WTC11 (cell line): ENCODE results near the gene CRADD. TPM values are rescaled to one million over a fixed set of nuclear protein-coding genes. Genes with fewer than 3 reads are reported as not detected.
A peak's percentile ranks its signal among the peaks of the same experiment; 100 is the strongest.
"Not testable (repeated sequence)": the region's sequence is repeated elsewhere in the genome, so short reads cannot be mapped to it uniquely, and the experiment has no call there.

ENCODE experiments used
- ATAC-seq: fragments of 200-7000 bp; cut with Tn5 transposase; 2 replicates; pipeline ENCODE4 v1.10.0; 2021; ENCODE audit warnings: mild to moderate bottlenecking, moderate library complexity
- CTCF ChIA-PET: fragments of 300-600 bp; sonication (Branson Sonifier 250); formaldehyde crosslinking; loops from one replicate; lab custom pipeline; 2021; ENCODE audit warnings: antibody characterized with exemption; lab: Charles Lee
- POLR2A ChIA-PET: fragments of 350-600 bp; sonication (Branson Sonifier 250); formaldehyde crosslinking; loops from one replicate; lab custom pipeline; 2021; ENCODE audit warnings: antibody characterized with exemption; lab: Charles Lee
- DNase-seq: peaks from one replicate; pipeline ENCODE4 v3.0.0; 2021; ENCODE audit warnings: low spot score
- H3K27ac Mint-ChIP-seq: 2 replicates; pipeline ENCODE4 v1.8.0; 2021; ENCODE audit warnings: mixed read lengths
- H3K27me3 Mint-ChIP-seq: 2 replicates; pipeline ENCODE4 v1.8.0; 2021; ENCODE audit warnings: low read depth, mild to moderate bottlenecking, moderate library complexity, mixed read lengths
- H3K36me3 Mint-ChIP-seq: 2 replicates; pipeline ENCODE4 v1.8.0; 2021; ENCODE audit warnings: mixed read lengths
- H3K4me1 Mint-ChIP-seq: 2 replicates; pipeline ENCODE4 v1.8.0; 2022; ENCODE audit warnings: mixed read lengths
- H3K4me3 Mint-ChIP-seq: 2 replicates; pipeline ENCODE4 v1.8.0; 2021; ENCODE audit warnings: mild to moderate bottlenecking, moderate library complexity, mixed read lengths
- H3K9me3 Mint-ChIP-seq: 2 replicates; pipeline ENCODE4 v1.8.0; 2021; ENCODE audit warnings: mixed read lengths
- CBFB ChIP-seq: sonication (generic); formaldehyde crosslinking; IDR thresholded peaks from 2 replicates; pipeline ENCODE4 v1.8.1; 2022; ENCODE audit warnings: mild to moderate bottlenecking, low read depth, missing genetic modification reagents
- FOXJ3 ChIP-seq: sonication (generic); formaldehyde crosslinking; IDR thresholded peaks from 2 replicates; pipeline ENCODE4 v1.9.0; 2021; ENCODE audit warnings: missing genetic modification reagents, mild to moderate bottlenecking, borderline replicate concordance
- NFE2L1 ChIP-seq: sonication (generic); formaldehyde crosslinking; IDR thresholded peaks from 2 replicates; pipeline ENCODE4 v1.8.1; 2023; ENCODE audit warnings: missing genetic modification reagents
- RORB ChIP-seq: fragments of 250-450 bp; sonication (Bioruptor Pico); IDR thresholded peaks from 2 replicates; pipeline ENCODE4 v1.9.0; 2021; ENCODE audit warnings: mild to moderate bottlenecking
- SMAD3 ChIP-seq: sonication (generic); formaldehyde crosslinking; IDR thresholded peaks from 2 replicates; pipeline ENCODE4 v1.8.0; 2022; ENCODE audit warnings: missing genetic modification reagents, mild to moderate bottlenecking, borderline replicate concordance
- TCF7 ChIP-seq: sonication (generic); formaldehyde crosslinking; IDR thresholded peaks from 2 replicates; pipeline ENCODE4 v1.8.0; 2022; ENCODE audit warnings: mild to moderate bottlenecking, low read depth, missing genetic modification reagents, moderate library complexity
- TEAD1 ChIP-seq: sonication (generic); formaldehyde crosslinking; IDR thresholded peaks from 2 replicates; pipeline ENCODE4 v1.8.0; 2022; ENCODE audit warnings: mild to moderate bottlenecking, missing genetic modification reagents
- ZNF121 ChIP-seq: sonication (generic); formaldehyde crosslinking; IDR thresholded peaks from 2 replicates; pipeline ENCODE4 v1.8.0; 2023; ENCODE audit warnings: missing genetic modification reagents
- total RNA-seq: library from RNA; stranded (reverse); gene quantifications from 3 replicates; pipeline ENCODE4 v1.2.3, GENCODE V29; 2021
- TF ChIP-seq, protein P1 (sequence below): sonication (generic); formaldehyde crosslinking; IDR thresholded peaks from 2 replicates; pipeline ENCODE4 v1.8.0; 2022; ENCODE audit warnings: mild to moderate bottlenecking, missing genetic modification reagents
- TF ChIP-seq, protein P2 (sequence below): sonication (generic); formaldehyde crosslinking; IDR thresholded peaks from 2 replicates; pipeline ENCODE4 v1.8.1; 2023; ENCODE audit warnings: mild to moderate bottlenecking, missing genetic modification reagents
- TF ChIP-seq, protein P3 (sequence below): fragments of 250-450 bp; sonication (Bioruptor Pico); conservative IDR thresholded peaks from 2 replicates; pipeline ENCODE4 v1.9.0; 2021; ENCODE audit warnings: mild to moderate bottlenecking
- TF ChIP-seq, protein P4 (sequence below): sonication (generic); formaldehyde crosslinking; IDR thresholded peaks from 2 replicates; pipeline ENCODE4 v1.8.0; 2023; ENCODE audit warnings: missing genetic modification reagents

The CRADD gene
- total RNA-seq, 1 experiment from 2014 or later = 11.6 TPM

DNA sequence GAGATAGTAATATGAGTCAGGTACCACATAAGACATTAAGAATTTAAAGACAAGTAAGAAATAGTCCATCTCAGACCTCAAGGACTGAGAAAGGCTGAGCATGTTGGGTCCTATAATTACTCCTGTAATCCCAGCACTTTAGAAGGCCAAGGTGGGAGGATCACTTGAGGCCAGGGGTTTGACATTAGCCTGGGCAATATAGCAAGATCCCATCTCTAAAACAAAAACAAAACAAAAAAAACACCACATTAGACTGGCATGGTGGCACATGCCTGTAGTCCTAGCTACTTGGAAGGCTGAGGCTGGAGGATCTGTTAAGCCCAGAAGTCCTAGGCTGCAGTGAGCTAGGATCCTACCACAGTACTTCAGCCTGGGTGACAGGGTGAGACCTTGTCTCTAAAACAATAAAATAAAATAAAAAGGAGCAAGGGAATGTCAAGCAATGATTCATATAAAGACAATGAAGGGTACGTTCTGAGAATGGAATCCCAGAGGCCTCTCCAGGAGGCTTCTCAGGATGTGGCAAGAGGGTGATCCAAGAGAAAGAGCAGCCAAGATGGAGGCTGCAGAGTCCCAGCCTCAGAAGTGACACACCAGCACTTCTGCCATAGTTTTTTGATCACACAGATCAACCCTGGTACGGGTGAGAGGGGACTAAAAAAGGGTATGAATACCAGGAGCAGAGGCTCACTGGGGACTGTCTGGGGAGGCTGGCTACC lies 206.4 kb downstream of the CRADD start:
- Mint-ChIP-seq H3K4me3 (no peak overlapping the region), H3K9me3 (no peaks in the 10 kb centered on the region), H3K27ac (no peak overlapping the region), H3K27me3 (no peaks in the 10 kb centered on the region), H3K36me3 (no peaks in the 10 kb centered on the region), H3K4me1 (peaks cover 16% of the 10 kb centered on the region)
- ATAC-seq (no peak), DNase-seq (no peak)
- TF ChIP-seq, protein P1, sequence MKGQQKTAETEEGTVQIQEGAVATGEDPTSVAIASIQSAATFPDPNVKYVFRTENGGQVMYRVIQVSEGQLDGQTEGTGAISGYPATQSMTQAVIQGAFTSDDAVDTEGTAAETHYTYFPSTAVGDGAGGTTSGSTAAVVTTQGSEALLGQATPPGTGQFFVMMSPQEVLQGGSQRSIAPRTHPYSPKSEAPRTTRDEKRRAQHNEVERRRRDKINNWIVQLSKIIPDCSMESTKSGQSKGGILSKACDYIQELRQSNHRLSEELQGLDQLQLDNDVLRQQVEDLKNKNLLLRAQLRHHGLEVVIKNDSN (CRISPR knock-in tag) = no peak
- no peak for TF ChIP-seq RORB (CRISPR knock-in tag)
- no peak for TF ChIP-seq CBFB (CRISPR knock-in tag)
- TF ChIP-seq, protein P2, sequence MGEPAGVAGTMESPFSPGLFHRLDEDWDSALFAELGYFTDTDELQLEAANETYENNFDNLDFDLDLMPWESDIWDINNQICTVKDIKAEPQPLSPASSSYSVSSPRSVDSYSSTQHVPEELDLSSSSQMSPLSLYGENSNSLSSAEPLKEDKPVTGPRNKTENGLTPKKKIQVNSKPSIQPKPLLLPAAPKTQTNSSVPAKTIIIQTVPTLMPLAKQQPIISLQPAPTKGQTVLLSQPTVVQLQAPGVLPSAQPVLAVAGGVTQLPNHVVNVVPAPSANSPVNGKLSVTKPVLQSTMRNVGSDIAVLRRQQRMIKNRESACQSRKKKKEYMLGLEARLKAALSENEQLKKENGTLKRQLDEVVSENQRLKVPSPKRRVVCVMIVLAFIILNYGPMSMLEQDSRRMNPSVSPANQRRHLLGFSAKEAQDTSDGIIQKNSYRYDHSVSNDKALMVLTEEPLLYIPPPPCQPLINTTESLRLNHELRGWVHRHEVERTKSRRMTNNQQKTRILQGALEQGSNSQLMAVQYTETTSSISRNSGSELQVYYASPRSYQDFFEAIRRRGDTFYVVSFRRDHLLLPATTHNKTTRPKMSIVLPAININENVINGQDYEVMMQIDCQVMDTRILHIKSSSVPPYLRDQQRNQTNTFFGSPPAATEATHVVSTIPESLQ (CRISPR knock-in tag) = no peak
- peak; percentile 57; the same call in 1 of the 2 replicates for TF ChIP-seq ZNF121 (CRISPR knock-in tag)
- TF ChIP-seq TCF7 = no peak
- TF ChIP-seq FOXJ3 (CRISPR knock-in tag) = no peak
- TF ChIP-seq TEAD1 = no peak
- POLR2A ChIA-PET = no interaction called here
- CTCF ChIA-PET = no interaction called here

DNA sequence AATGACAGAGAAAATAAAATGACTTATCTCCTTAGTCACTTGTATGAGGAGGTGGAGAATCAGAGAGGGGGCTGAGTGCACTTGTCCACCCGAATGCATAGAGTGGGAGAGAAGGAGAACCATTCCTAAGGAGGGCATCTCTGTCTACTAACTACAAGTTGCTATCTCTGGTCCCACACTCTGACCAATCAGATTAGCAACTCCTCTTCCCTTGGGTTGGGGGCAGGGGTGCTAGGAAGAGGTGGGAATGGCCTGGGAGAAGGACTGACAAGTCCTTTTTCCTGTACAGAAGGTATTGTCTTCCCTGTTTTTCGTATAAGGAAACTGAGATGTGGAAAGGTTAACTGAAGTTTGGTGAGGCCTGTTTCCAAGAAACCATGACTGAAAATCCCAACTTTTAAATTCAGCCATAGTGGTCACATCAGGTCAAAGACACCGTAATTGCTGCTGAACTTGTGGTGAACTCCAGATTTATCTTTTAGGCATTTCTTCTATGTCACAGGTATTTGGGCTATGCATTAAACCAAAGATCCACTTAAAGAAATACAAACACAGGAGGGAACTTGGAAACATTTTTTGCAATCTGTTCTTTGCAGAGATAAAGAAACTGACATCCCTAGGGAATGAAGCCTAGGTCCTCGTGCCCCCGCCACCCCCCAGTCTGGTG lies 207.8 kb downstream of the CRADD start:
- Mint-ChIP-seq H3K27me3 (no peaks in the 10 kb centered on the region), H3K9me3 (no peaks in the 10 kb centered on the region)
- POLR2A ChIA-PET = no interaction called here
- TF ChIP-seq SMAD3 = no peak
- TF ChIP-seq, all 79 proteins: peak for 0
- H3K27ac Mint-ChIP-seq = no peak overlapping the region
- H3K36me3 Mint-ChIP-seq = no peaks in the 10 kb centered on the region
- no peak overlapping the region for H3K4me3 Mint-ChIP-seq
- H3K4me1 Mint-ChIP-seq = peaks cover 10% of the 10 kb centered on the region
- DNase-seq (no peak), ATAC-seq (no peak)
- CTCF ChIA-PET = interaction anchor here (1.1 kb wide), 1 partner anchor 217 kb away, joined by 4 read pairs; no protein-coding TSS in a partner anchor

DNA sequence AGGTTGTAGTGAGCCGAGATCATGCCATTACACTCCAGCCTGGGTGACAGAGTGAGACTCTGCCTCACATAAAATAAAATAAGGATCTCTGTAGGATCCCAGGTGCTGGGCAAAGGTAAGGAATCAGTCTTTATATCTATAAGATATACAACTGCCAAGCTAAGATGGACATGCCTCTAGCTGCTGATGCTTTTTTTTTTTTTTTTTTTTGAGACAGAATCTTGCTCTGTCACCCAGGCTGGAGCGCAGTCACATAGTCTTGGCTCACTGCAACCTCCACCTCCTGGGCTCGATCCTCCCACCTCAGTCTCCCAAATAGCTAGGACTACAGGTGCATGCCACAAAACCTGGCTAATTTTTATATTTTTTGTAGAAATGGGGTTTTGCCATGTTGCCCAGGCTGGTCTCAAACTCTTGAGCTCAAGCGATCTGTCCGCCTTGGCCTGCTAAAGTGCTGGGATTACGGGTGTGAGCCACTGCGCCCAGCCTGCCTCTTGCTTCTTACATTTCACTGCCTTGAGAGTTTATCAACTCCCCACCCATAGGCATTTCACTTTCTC lies 208.9 kb downstream of the CRADD start:
- DNase-seq, H3K4me3 Mint-ChIP-seq, H3K27me3 Mint-ChIP-seq, H3K36me3 Mint-ChIP-seq, POLR2A ChIA-PET, ATAC-seq, H3K27ac Mint-ChIP-seq, H3K9me3 Mint-ChIP-seq, H3K4me1 Mint-ChIP-seq: not testable (repeated sequence)
- CTCF ChIA-PET = interaction anchor here (1.1 to 1.3 kb wide), 3 partner anchors 10 to 216 kb away, joined by 3 to 4 read pairs (median 4); no protein-coding TSS in a partner anchor

DNA sequence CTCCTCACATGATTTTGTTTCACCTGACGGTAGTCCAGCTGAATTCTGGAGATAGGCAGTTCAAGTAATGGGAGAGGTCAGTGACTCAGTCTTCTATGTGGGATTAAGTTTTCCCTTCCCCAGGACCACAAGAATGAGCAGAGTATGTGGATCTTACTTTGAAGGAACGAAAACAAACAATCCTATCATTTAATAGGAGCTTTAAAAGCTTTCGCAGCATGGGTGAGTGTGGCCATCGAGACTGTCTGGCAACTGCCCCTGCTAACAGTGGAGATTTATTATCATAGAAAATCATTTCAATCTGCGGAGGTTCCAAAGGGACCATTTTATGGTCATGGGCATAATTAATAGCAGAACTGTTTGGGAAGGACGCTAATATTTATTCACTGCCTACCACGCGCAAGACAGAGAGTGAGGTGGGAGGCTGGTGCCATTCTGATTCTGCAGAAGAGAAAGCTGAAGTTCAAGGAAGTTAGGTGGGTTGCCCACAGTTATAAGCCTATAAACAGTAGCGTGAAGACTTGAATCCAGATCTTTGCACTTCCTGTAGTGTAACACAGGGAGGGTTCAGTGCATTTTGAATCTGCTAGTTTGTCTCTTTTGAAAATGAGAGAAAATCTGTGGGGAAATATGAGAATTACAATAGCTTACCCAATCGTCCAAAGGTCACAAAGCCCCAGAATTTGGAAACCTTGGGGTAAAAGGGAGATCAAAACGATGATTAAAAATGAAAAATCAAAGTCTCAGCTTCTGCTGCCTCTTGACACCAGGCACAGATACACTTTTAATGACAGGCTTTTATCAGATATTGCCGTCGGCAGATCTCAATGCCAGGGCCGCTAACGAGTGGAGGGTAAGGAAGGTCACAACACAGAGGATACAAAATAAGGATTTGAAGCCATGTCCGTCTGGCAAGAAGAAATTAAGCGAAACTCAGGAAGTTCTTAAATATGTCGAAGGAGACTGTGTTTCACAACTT lies 209.6 kb downstream of the CRADD start:
- H3K27me3 Mint-ChIP-seq = no peaks in the 10 kb centered on the region
- POLR2A ChIA-PET = no interaction called here
- ATAC-seq = no peak
- TF ChIP-seq, protein P3, sequence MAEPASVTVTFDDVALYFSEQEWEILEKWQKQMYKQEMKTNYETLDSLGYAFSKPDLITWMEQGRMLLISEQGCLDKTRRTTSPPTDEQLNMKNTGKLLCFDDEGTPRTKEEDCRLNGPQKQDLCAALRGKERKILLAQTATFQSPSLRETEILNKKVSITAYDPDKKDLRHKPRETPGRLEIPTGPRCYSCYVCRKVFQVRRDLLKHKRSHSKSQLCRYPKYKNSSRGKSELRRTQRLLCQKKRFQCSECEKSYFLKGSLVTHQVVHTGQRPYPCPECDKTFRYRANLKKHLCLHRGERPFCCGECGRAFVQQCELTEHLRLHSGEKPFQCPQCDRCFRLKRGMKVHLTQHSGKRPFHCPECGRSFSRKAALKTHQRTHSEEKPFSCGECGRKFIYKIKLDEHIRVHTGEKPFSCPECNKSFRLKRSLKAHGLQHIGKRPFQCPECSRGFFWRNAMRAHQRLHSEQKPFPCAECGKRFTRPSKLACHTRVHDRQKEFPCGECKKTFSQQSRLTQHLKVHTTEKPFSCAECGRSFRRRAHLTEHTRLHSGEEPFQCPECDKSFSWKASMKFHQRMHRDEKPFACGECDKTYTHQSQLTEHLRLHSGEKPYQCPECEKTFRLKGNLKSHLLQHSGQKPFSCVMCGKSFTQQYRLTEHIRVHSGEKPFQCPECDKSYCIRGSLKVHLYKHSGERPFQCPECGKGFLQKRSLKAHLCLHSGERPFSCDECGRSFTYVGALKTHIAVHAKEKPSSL (CRISPR knock-in tag) = no peak
- no peak for TF ChIP-seq NFE2L1 (CRISPR knock-in tag)
- TF ChIP-seq, protein P4, sequence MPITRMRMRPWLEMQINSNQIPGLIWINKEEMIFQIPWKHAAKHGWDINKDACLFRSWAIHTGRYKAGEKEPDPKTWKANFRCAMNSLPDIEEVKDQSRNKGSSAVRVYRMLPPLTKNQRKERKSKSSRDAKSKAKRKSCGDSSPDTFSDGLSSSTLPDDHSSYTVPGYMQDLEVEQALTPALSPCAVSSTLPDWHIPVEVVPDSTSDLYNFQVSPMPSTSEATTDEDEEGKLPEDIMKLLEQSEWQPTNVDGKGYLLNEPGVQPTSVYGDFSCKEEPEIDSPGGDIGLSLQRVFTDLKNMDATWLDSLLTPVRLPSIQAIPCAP (CRISPR knock-in tag) = no peak
- no peak overlapping the region for H3K4me3 Mint-ChIP-seq
- H3K4me1 Mint-ChIP-seq = peaks cover 8% of the 10 kb centered on the region
- H3K27ac Mint-ChIP-seq = no peak overlapping the region
- CTCF ChIA-PET = interaction anchor here (1.2 to 1.3 kb wide), 2 partner anchors 9 to 188 kb away, joined by 3 to 4 read pairs; no protein-coding TSS in a partner anchor
- no peaks in the 10 kb centered on the region for H3K9me3 Mint-ChIP-seq
- no peaks in the 10 kb centered on the region for H3K36me3 Mint-ChIP-seq
- no peak for DNase-seq
